Chondrocyte (in vitro differentiated cells): ENCODE data around the gene ETV2. TPM values are rescaled to one million over a fixed set of nuclear protein-coding genes. Genes with fewer than 3 reads are reported as not detected.
A peak's percentile ranks its signal among the peaks of the same experiment; 100 is the strongest.

ENCODE experiments used
- DNase-seq: peaks from one replicate; pipeline ENCODE4 v3.0.0; 2021; ENCODE audit warnings: mixed read lengths, low spot score
- H3K27ac Mint-ChIP-seq: one replicate; pipeline ENCODE4 v1.8.0; 2021; ENCODE audit warnings: mild to moderate bottlenecking, moderate library complexity, mixed read lengths; ENCODE audit not compliant: unreplicated experiment
- H3K27me3 Mint-ChIP-seq: 2 replicates; pipeline ENCODE4 v1.8.0; 2021; ENCODE audit warnings: low read depth, mixed read lengths
- H3K36me3 Mint-ChIP-seq: 2 replicates; pipeline ENCODE4 v1.8.0; 2021; ENCODE audit warnings: low read depth, mixed read lengths
- H3K4me1 Mint-ChIP-seq: 2 replicates; pipeline ENCODE4 v1.8.0; 2021; ENCODE audit warnings: low read depth, mild to moderate bottlenecking, mixed read lengths
- H3K4me3 Mint-ChIP-seq: one replicate; pipeline ENCODE4 v1.8.0; 2021; ENCODE audit warnings: mild to moderate bottlenecking, moderate library complexity, mixed read lengths; ENCODE audit not compliant: unreplicated experiment
- H3K9me3 Mint-ChIP-seq: 2 replicates; pipeline ENCODE4 v1.8.0; 2021; ENCODE audit warnings: low read depth, mixed read lengths
- total RNA-seq: library from RNA; stranded (reverse); gene quantifications from 3 replicates; pipeline ENCODE4 v1.2.1, GENCODE V29; 2021
- TF ChIP-seq, protein P1 (sequence below): fragments of 200-600 bp; sonication (generic); IDR thresholded peaks from 2 replicates; pipeline ENCODE4 v1.5.0; 2021; ENCODE audit warnings: antibody characterized with exemption, mild to moderate bottlenecking, moderate library complexity

The ETV2 gene
- total RNA-seq, 1 donor from 2014 or later: 1.5 TPM

GRCh38 chr19:35612224-35612558 is 29.4 kb upstream of the ETV2 start:
- no peak for DNase-seq
- Mint-ChIP-seq H3K27me3 (peaks cover 3% of the 10 kb centered on the region), H3K4me1 (peaks cover 8% of the 10 kb centered on the region), H3K4me3 (peak overlapping the region; percentile 74), H3K9me3 (peaks cover 11% of the 10 kb centered on the region), H3K36me3 (peaks cover 6% of the 10 kb centered on the region), H3K27ac (peak overlapping the region; percentile 45)
- TF ChIP-seq, protein P1, sequence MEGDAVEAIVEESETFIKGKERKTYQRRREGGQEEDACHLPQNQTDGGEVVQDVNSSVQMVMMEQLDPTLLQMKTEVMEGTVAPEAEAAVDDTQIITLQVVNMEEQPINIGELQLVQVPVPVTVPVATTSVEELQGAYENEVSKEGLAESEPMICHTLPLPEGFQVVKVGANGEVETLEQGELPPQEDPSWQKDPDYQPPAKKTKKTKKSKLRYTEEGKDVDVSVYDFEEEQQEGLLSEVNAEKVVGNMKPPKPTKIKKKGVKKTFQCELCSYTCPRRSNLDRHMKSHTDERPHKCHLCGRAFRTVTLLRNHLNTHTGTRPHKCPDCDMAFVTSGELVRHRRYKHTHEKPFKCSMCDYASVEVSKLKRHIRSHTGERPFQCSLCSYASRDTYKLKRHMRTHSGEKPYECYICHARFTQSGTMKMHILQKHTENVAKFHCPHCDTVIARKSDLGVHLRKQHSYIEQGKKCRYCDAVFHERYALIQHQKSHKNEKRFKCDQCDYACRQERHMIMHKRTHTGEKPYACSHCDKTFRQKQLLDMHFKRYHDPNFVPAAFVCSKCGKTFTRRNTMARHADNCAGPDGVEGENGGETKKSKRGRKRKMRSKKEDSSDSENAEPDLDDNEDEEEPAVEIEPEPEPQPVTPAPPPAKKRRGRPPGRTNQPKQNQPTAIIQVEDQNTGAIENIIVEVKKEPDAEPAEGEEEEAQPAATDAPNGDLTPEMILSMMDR: no peak

GRCh38 chr19:35612559-35613321 is 28.8 kb upstream of the ETV2 start, which contains the start of gene HAUS5:
Gene HAUS5, plus strand, starts transcription at chr19:35612735. Its CDS starts 60 bp downstream, at chr19:35612795.
- TF ChIP-seq, protein P1: no peak
- peaks cover 6% of the 10 kb centered on the region for H3K36me3 Mint-ChIP-seq
- H3K4me3 Mint-ChIP-seq: peak within 1 kb of the TSS; percentile 74
- peaks cover 3% of the 10 kb centered on the region for H3K27me3 Mint-ChIP-seq
- H3K9me3 Mint-ChIP-seq: peaks cover 7% of the 10 kb centered on the region
- peak within 1 kb of the TSS; percentile 45 for H3K27ac Mint-ChIP-seq
- no peak for DNase-seq
- peaks cover 8% of the 10 kb centered on the region for H3K4me1 Mint-ChIP-seq

DNA sequence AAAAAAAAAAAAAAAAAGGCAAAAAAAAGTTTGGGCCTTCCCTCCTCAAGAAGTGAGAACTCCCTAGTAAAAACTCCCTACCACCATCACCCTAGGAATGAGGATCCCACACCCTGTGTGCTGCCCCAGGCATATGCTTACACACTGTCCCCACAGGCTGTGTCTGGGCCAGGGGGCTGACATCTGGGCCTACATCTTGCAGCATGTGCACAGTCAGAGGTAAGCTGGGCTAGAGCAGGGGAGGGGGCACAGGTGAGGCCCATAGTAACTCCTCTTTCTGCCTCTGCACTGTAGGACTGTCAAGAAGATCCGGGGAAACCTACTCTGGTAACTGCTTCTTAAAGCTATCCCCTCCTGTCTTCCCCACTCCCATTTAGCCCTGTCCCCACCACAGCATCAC is 28.0 kb upstream of the ETV2 start:
- H3K36me3 Mint-ChIP-seq: peaks cover 3% of the 10 kb centered on the region
- H3K27me3 Mint-ChIP-seq: peaks cover 2% of the 10 kb centered on the region
- peak overlapping the region; percentile 74 for H3K4me3 Mint-ChIP-seq
- H3K9me3 Mint-ChIP-seq: peaks cover 2% of the 10 kb centered on the region
- peaks cover 8% of the 10 kb centered on the region for H3K4me1 Mint-ChIP-seq
- peak overlapping the region; percentile 45 for H3K27ac Mint-ChIP-seq
- no peak for DNase-seq
- TF ChIP-seq, protein P1: no peak

- Mint-ChIP-seq H3K9me3 (no peaks in the 10 kb centered on the region), H3K4me3 (no peak overlapping the region), H3K27ac (no peak overlapping the region), H3K36me3 (peaks cover 3% of the 10 kb centered on the region), H3K27me3 (no peaks in the 10 kb centered on the region), H3K4me1 (peaks cover 8% of the 10 kb centered on the region)
- DNase-seq: no peak
- TF ChIP-seq, protein P1: no peak
Observed at GRCh38 chr19:35615036-35615435, 26.5 kb upstream of the ETV2 start.

GRCh38 chr19:35618857-35619256 is 22.7 kb upstream of the ETV2 start:
- no peak overlapping the region for H3K27ac Mint-ChIP-seq
- peaks cover 3% of the 10 kb centered on the region for H3K36me3 Mint-ChIP-seq
- H3K27me3 Mint-ChIP-seq: no peaks in the 10 kb centered on the region
- H3K4me1 Mint-ChIP-seq: no peaks in the 10 kb centered on the region
- no peak for DNase-seq
- TF ChIP-seq, protein P1: peak; percentile 9
- H3K9me3 Mint-ChIP-seq: no peaks in the 10 kb centered on the region
- no peak overlapping the region for H3K4me3 Mint-ChIP-seq
